ENCODE measurements around the gene PAN2.
"Not testable (repeated sequence)": the region's sequence is repeated elsewhere in the genome, so short reads cannot be mapped to it uniquely, and the experiment has no call there.

PAN2 gene

DNA sequence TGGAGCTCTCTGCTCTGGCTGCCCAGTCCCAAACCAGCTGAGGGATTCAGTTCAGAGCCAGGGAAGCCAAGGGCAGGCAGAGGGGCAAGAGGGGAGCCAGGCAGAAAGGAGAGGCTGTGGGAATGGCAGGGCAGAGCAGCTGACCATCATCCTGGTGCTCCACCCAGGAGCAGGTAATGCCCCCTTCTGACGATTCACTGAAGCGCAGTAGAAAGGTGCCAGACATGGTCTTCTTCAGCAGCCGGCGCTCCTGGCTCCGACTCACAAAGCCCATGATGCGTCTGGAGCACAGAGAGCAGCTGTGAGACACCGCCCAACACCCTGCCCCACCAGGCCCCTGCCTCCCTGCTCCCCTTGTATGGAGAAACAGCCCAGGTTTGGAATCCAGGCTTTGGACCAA is 12.9 kb upstream of the PAN2 start:
- peaks cover 50% of the 10 kb centered on the region for H3K36me3 ChIP-seq
- H3K9me3 ChIP-seq (ENCODE audit: severe bottlenecking): no peaks in the 10 kb centered on the region
- H3K27me3 ChIP-seq (ENCODE audit: insufficient read depth, low read depth, severe bottlenecking): no peaks in the 10 kb centered on the region
- TF ChIP-seq, protein P1, sequence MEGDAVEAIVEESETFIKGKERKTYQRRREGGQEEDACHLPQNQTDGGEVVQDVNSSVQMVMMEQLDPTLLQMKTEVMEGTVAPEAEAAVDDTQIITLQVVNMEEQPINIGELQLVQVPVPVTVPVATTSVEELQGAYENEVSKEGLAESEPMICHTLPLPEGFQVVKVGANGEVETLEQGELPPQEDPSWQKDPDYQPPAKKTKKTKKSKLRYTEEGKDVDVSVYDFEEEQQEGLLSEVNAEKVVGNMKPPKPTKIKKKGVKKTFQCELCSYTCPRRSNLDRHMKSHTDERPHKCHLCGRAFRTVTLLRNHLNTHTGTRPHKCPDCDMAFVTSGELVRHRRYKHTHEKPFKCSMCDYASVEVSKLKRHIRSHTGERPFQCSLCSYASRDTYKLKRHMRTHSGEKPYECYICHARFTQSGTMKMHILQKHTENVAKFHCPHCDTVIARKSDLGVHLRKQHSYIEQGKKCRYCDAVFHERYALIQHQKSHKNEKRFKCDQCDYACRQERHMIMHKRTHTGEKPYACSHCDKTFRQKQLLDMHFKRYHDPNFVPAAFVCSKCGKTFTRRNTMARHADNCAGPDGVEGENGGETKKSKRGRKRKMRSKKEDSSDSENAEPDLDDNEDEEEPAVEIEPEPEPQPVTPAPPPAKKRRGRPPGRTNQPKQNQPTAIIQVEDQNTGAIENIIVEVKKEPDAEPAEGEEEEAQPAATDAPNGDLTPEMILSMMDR (IDR thresholded peaks at IDR 0.05; ENCODE audit: low read depth, low read length): peak; percentile 63
- no peak overlapping the region for H3K27ac ChIP-seq
- peak; percentile 56 for DNase-seq
- no peak overlapping the region for H3K4me3 ChIP-seq (ENCODE audit: low read depth, low read length)

DNA sequence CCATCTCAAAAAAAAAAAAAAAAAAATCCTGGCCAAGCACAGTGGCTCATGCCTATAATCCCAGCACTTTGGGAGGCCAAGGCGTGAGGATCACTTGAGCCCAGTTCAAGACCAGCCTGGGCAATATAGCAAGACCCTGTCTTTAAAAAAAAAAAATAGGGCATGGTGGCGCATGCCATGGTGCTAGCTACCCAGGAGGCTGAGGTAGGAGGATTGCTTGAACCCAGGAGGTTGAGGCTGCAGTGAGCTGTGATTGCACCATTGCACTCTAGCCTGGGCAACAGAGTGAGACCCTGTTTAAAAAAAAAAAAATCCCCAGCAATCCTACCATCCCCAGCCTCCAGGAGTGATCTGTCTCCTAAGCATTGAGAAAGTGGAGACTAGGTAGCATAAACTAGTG is 8.5 kb upstream of the PAN2 start:
- DNase-seq; H3K9me3 ChIP-seq (ENCODE audit: severe bottlenecking); H3K27me3 ChIP-seq (ENCODE audit: insufficient read depth, low read depth, severe bottlenecking); H3K27ac ChIP-seq; H3K4me3 ChIP-seq (ENCODE audit: low read depth, low read length): not testable (repeated sequence)
- peaks cover 16% of the 10 kb centered on the region for H3K36me3 ChIP-seq

DNA sequence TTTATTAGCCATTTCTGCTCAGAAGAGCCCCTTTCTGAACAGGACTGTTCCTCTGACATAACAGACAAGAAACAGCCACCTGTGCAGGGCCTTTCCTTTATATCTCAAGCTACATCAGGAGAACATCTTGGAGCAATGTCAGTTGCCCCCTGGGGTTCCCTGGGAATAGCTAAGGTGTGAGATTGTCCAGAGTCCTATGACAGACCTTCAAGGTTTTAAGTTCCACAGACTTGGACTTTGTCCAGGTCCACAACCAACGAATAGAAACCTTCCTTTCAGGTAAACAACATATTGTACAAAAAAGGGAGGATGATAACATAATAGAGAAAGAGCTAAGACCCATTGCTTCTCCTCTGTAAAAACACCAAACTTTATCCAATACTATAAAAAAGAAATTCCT is 7.8 kb upstream of the PAN2 start:
- Histone ChIP-seq H3K9me3 (ENCODE audit: severe bottlenecking) (no peaks in the 10 kb centered on the region), H3K27me3 (ENCODE audit: insufficient read depth, low read depth, severe bottlenecking) (no peaks in the 10 kb centered on the region), H3K27ac (no peak overlapping the region), H3K36me3 (peaks cover 13% of the 10 kb centered on the region), H3K4me3 (ENCODE audit: low read depth, low read length) (no peak overlapping the region)
- no peak for DNase-seq
- TF ChIP-seq, protein P1 (IDR thresholded peaks at IDR 0.05; ENCODE audit: low read depth, low read length): no peak

DNA sequence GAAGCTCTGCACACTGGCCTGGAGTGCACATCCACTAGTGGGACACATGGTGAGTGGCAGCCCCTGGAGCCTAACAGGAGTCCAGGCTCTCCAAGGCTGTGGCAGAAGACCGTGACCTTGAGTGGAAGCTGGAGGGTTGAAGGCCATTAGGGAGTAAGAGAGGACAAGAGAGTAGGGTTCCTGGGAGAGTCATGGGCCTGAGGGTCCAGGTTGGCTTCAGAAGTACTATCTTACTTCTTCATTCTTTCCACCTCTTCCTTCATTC is 5.3 kb upstream of the PAN2 start:
- no peak for DNase-seq
- H3K9me3 ChIP-seq (ENCODE audit: severe bottlenecking): no peaks in the 10 kb centered on the region
- TF ChIP-seq, protein P1 (IDR thresholded peaks at IDR 0.05; ENCODE audit: low read depth, low read length): no peak
- no peaks in the 10 kb centered on the region for H3K27me3 ChIP-seq (ENCODE audit: insufficient read depth, low read depth, severe bottlenecking)
- H3K36me3 ChIP-seq: peaks cover 12% of the 10 kb centered on the region
- H3K4me3 ChIP-seq (ENCODE audit: low read depth, low read length): no peak overlapping the region
- no peak overlapping the region for H3K27ac ChIP-seq

DNA sequence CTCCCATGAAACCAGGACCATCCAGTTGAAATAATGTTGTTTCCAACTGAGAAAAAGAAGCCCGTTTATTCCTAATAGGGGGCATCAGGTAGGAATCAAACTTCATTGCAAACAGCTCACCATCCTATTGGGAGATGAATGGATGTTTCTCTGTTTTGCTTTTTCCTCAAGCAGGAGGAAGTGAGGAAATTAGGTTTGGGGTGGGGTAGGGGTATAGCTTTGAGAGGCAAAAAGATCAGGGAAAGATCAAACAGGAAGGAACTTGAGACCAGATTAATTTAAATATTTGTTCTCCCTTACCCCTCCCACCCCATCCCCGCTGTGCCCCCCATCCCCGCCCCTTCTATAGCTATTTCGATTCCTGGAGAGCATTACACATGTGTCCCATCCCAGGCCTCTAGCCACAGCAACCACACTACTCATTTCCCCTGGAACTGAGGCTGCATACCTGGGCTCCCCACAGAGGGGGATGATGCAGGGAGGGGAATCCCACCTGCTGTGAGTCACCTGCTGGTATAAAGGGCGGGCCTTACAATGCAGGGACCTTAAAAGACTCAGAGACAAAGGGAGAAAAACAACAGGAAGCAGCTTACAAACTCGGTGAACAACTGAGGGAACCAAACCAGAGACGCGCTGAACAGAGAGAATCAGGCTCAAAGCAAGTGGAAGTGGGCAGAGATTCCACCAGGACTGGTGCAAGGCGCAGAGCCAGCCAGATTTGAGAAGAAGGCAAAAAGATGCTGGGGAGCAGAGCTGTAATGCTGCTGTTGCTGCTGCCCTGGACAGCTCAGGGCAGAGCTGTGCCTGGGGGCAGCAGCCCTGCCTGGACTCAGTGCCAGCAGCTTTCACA is 4.7 kb upstream of the PAN2 start, which contains the start of gene IL23A:
Gene IL23A (plus strand): TSS at position 577 of the 850 bp plus-strand sequence. CDS start 161 bp downstream, at position 738.
- DNase-seq: no peak
- Histone ChIP-seq H3K4me3 (ENCODE audit: low read depth, low read length) (no peak within 1 kb of the TSS), H3K9me3 (ENCODE audit: severe bottlenecking) (no peaks in the 10 kb centered on the region), H3K27ac (no peak within 1 kb of the TSS), H3K36me3 (peaks cover 6% of the 10 kb centered on the region), H3K27me3 (ENCODE audit: insufficient read depth, low read depth, severe bottlenecking) (no peaks in the 10 kb centered on the region)
- TF ChIP-seq, protein P1 (IDR thresholded peaks at IDR 0.05; ENCODE audit: low read depth, low read length): no peak

DNA sequence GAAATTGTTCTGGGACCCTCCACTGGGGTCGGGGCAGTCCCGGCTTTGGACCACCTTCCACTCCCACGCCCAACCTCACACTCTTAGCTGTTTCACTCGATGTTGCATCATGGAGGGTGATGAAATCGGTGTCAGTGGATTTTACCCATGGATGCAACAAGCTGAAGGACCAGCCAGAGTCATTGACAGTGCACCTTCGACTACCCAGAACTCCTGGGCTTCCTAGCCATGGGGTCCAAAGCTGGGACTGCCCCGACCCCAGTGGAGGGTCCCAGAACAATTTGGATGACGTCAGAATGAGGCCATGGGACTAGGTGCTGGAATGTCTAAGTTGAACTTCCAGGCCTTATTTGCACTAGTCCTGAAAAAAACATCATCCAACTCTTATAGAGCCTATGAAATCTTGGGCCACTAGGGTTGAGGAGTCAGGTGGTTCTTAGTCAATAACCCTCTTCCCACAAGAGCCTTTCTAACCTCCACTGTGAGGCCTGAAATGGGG is 4.0 kb upstream of the PAN2 start:
- no peaks in the 10 kb centered on the region for H3K27me3 ChIP-seq (ENCODE audit: insufficient read depth, low read depth, severe bottlenecking)
- TF ChIP-seq, protein P1 (IDR thresholded peaks at IDR 0.05; ENCODE audit: low read depth, low read length): no peak
- H3K36me3 ChIP-seq: no peaks in the 10 kb centered on the region; the same call in 1 of the 2 replicates
- DNase-seq: no peak
- no peak overlapping the region for H3K27ac ChIP-seq
- H3K4me3 ChIP-seq (ENCODE audit: low read depth, low read length): no peak overlapping the region
- H3K9me3 ChIP-seq (ENCODE audit: severe bottlenecking): no peaks in the 10 kb centered on the region
